ENCODE results near the gene NFYA.

- TF ChIP-seq EP300 (IDR thresholded peaks at IDR 0.05; ENCODE audit: borderline replicate concordance) (no peak), USF1 (IDR thresholded peaks at IDR 0.05) (no peak), MAX (IDR thresholded peaks at IDR 0.05) (no peak), TAF1 (IDR thresholded peaks at IDR 0.05; ENCODE audit: low read depth) (no peak), RAD21 (IDR thresholded peaks at IDR 0.05; ENCODE audit: low read depth) (no peak), YY1 (IDR thresholded peaks at IDR 0.05; ENCODE audit: low read depth) (no peak)
These were observed 22.2 kb upstream of the NFYA start for GRCh38 chr6:41050536-41050935.
